HG02798 (cell line): ENCODE measurements around the gene RIPOR1.

Experiments used
- ATAC-seq: cut with Tn5 transposase; IDR thresholded peaks from one replicate; pipeline ENCODE4 v1.9.1; 2021; ENCODE audit warnings: mild to moderate bottlenecking; ENCODE audit not compliant: unreplicated experiment, poor library complexity

The RIPOR1 gene

DNA sequence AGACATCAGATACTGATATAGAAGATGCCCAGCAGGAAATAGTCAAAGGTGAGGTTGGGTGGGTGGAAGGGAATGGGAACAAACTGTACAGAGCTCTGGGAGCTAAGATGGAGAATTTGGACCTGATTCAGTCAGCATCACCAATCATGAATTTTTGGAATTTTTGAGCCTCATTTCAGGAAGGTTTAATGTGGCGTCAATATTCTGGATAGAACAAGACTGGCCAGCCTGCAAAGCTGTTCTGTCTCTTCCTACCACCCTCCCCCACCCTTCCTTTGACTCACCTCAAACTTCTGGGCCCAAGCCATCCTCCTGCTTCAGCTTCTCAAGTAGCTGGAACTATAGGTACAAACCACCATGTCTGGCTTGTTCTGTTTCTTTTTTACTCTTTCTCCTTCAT, 66.3 kb downstream of the RIPOR1 start:
- ATAC-seq, result no peak
